ENCODE measurements around the gene SUMO1.
"Not testable (repeated sequence)": the region's sequence is repeated elsewhere in the genome, so short reads cannot be mapped to it uniquely, and the experiment has no call there.

SUMO1 gene

GRCh38 chr2:202249521-202250253 lies 11.3 kb upstream of the SUMO1 start:
- Histone ChIP-seq H3K36me3 (ENCODE audit: control insufficient read depth, insufficient read depth, low read length) (no peaks in the 10 kb centered on the region), H3K4me1 (ENCODE audit: control insufficient read depth, insufficient read depth, low read length) (no peaks in the 10 kb centered on the region), H3K27ac (ENCODE audit: low read depth, low read length) (no peak overlapping the region), H3K4me3 (ENCODE audit: low read length) (no peak overlapping the region), H3K27me3 (ENCODE audit: control insufficient read depth, insufficient read depth, low read length) (no peaks in the 10 kb centered on the region), H3K9ac (ENCODE audit: low read length) (no peak overlapping the region)

- not testable (repeated sequence) for H3K36me3 ChIP-seq (ENCODE audit: control insufficient read depth, insufficient read depth, low read length); H3K27ac ChIP-seq (ENCODE audit: low read depth, low read length); H3K4me1 ChIP-seq (ENCODE audit: control insufficient read depth, insufficient read depth, low read length); H3K4me3 ChIP-seq (ENCODE audit: low read length); H3K27me3 ChIP-seq (ENCODE audit: control insufficient read depth, insufficient read depth, low read length); H3K9ac ChIP-seq (ENCODE audit: low read length)
Measured at GRCh38 chr2:202247710-202248109, 9.3 kb upstream of the SUMO1 start.

- H3K27ac ChIP-seq (ENCODE audit: low read depth, low read length), result peak overlapping the region; percentile 93
- H3K4me3 ChIP-seq (ENCODE audit: low read length), result peak overlapping the region; percentile 87
- peak overlapping the region; percentile 76 for H3K9ac ChIP-seq (ENCODE audit: low read length)
- peaks cover 7% of the 10 kb centered on the region for H3K4me1 ChIP-seq (ENCODE audit: control insufficient read depth, insufficient read depth, low read length)
- no peaks in the 10 kb centered on the region for H3K27me3 ChIP-seq (ENCODE audit: control insufficient read depth, insufficient read depth, low read length)
- peaks cover 4% of the 10 kb centered on the region for H3K36me3 ChIP-seq (ENCODE audit: control insufficient read depth, insufficient read depth, low read length)
Measured at GRCh38 chr2:202237787-202238233, 587 bp downstream of the SUMO1 start.

GRCh38 chr2:202221873-202222272 lies 16.5 kb downstream of the SUMO1 start:
- Histone ChIP-seq H3K4me3 (ENCODE audit: low read length) (no peak overlapping the region), H3K36me3 (ENCODE audit: control insufficient read depth, insufficient read depth, low read length) (peaks cover 2% of the 10 kb centered on the region), H3K4me1 (ENCODE audit: control insufficient read depth, insufficient read depth, low read length) (peaks cover 3% of the 10 kb centered on the region), H3K9ac (ENCODE audit: low read length) (no peak overlapping the region), H3K27me3 (ENCODE audit: control insufficient read depth, insufficient read depth, low read length) (no peaks in the 10 kb centered on the region), H3K27ac (ENCODE audit: low read depth, low read length) (no peak overlapping the region)

GRCh38 chr2:202215179-202215578 lies 23.2 kb downstream of the SUMO1 start:
- Histone ChIP-seq H3K36me3 (ENCODE audit: control insufficient read depth, insufficient read depth, low read length) (no peaks in the 10 kb centered on the region), H3K4me1 (ENCODE audit: control insufficient read depth, insufficient read depth, low read length) (no peaks in the 10 kb centered on the region), H3K27me3 (ENCODE audit: control insufficient read depth, insufficient read depth, low read length) (no peaks in the 10 kb centered on the region), H3K9ac (ENCODE audit: low read length) (no peak overlapping the region), H3K27ac (ENCODE audit: low read depth, low read length) (no peak overlapping the region), H3K4me3 (ENCODE audit: low read length) (no peak overlapping the region)

GRCh38 chr2:202208526-202208925 lies 29.9 kb downstream of the SUMO1 start:
- H3K9ac ChIP-seq (ENCODE audit: low read length), result no peak overlapping the region
- no peaks in the 10 kb centered on the region for H3K4me1 ChIP-seq (ENCODE audit: control insufficient read depth, insufficient read depth, low read length)
- no peak overlapping the region for H3K4me3 ChIP-seq (ENCODE audit: low read length)
- no peaks in the 10 kb centered on the region for H3K36me3 ChIP-seq (ENCODE audit: control insufficient read depth, insufficient read depth, low read length)
- H3K27ac ChIP-seq (ENCODE audit: low read depth, low read length), result no peak overlapping the region
- no peaks in the 10 kb centered on the region for H3K27me3 ChIP-seq (ENCODE audit: control insufficient read depth, insufficient read depth, low read length)

GRCh38 chr2:202204855-202205254 lies 33.5 kb downstream of the SUMO1 start:
- Histone ChIP-seq H3K27me3 (ENCODE audit: control insufficient read depth, insufficient read depth, low read length) (no peaks in the 10 kb centered on the region), H3K4me3 (ENCODE audit: low read length) (no peak overlapping the region), H3K36me3 (ENCODE audit: control insufficient read depth, insufficient read depth, low read length) (no peaks in the 10 kb centered on the region), H3K4me1 (ENCODE audit: control insufficient read depth, insufficient read depth, low read length) (no peaks in the 10 kb centered on the region), H3K9ac (ENCODE audit: low read length) (no peak overlapping the region), H3K27ac (ENCODE audit: low read depth, low read length) (no peak overlapping the region)

GRCh38 chr2:202203348-202203747 lies 35.0 kb downstream of the SUMO1 start:
- Histone ChIP-seq H3K27me3 (ENCODE audit: control insufficient read depth, insufficient read depth, low read length) (no peaks in the 10 kb centered on the region), H3K27ac (ENCODE audit: low read depth, low read length) (no peak overlapping the region), H3K4me3 (ENCODE audit: low read length) (no peak overlapping the region), H3K36me3 (ENCODE audit: control insufficient read depth, insufficient read depth, low read length) (no peaks in the 10 kb centered on the region), H3K9ac (ENCODE audit: low read length) (no peak overlapping the region), H3K4me1 (ENCODE audit: control insufficient read depth, insufficient read depth, low read length) (no peaks in the 10 kb centered on the region)

- no peak overlapping the region for H3K27ac ChIP-seq (ENCODE audit: low read depth, low read length)
- no peaks in the 10 kb centered on the region for H3K36me3 ChIP-seq (ENCODE audit: control insufficient read depth, insufficient read depth, low read length)
- H3K4me1 ChIP-seq (ENCODE audit: control insufficient read depth, insufficient read depth, low read length), result no peaks in the 10 kb centered on the region
- no peak overlapping the region for H3K4me3 ChIP-seq (ENCODE audit: low read length)
- H3K9ac ChIP-seq (ENCODE audit: low read length), result no peak overlapping the region
- no peaks in the 10 kb centered on the region for H3K27me3 ChIP-seq (ENCODE audit: control insufficient read depth, insufficient read depth, low read length)
Measured at GRCh38 chr2:202201220-202202160, 36.9 kb downstream of the SUMO1 start.

- H3K27ac ChIP-seq (ENCODE audit: low read depth, low read length), result no peak overlapping the region
- H3K36me3 ChIP-seq (ENCODE audit: control insufficient read depth, insufficient read depth, low read length), result no peaks in the 10 kb centered on the region
- H3K4me1 ChIP-seq (ENCODE audit: control insufficient read depth, insufficient read depth, low read length), result no peaks in the 10 kb centered on the region
- H3K9ac ChIP-seq (ENCODE audit: low read length), result no peak overlapping the region
- no peak overlapping the region for H3K4me3 ChIP-seq (ENCODE audit: low read length)
- no peaks in the 10 kb centered on the region for H3K27me3 ChIP-seq (ENCODE audit: control insufficient read depth, insufficient read depth, low read length)
Measured at GRCh38 chr2:202196727-202197126, 41.7 kb downstream of the SUMO1 start.

- no peaks in the 10 kb centered on the region for H3K4me1 ChIP-seq (ENCODE audit: control insufficient read depth, insufficient read depth, low read length)
- no peaks in the 10 kb centered on the region for H3K27me3 ChIP-seq (ENCODE audit: control insufficient read depth, insufficient read depth, low read length)
- no peak overlapping the region for H3K9ac ChIP-seq (ENCODE audit: low read length)
- no peak overlapping the region for H3K4me3 ChIP-seq (ENCODE audit: low read length)
- no peak overlapping the region for H3K27ac ChIP-seq (ENCODE audit: low read depth, low read length)
- no peaks in the 10 kb centered on the region for H3K36me3 ChIP-seq (ENCODE audit: control insufficient read depth, insufficient read depth, low read length)
Measured at GRCh38 chr2:202194418-202194817, 44.0 kb downstream of the SUMO1 start.

- H3K9ac ChIP-seq (ENCODE audit: low read length), result no peak overlapping the region
- no peak overlapping the region for H3K4me3 ChIP-seq (ENCODE audit: low read length)
- H3K4me1 ChIP-seq (ENCODE audit: control insufficient read depth, insufficient read depth, low read length), result no peaks in the 10 kb centered on the region
- no peaks in the 10 kb centered on the region for H3K27me3 ChIP-seq (ENCODE audit: control insufficient read depth, insufficient read depth, low read length)
- no peak overlapping the region for H3K27ac ChIP-seq (ENCODE audit: low read depth, low read length)
- no peaks in the 10 kb centered on the region for H3K36me3 ChIP-seq (ENCODE audit: control insufficient read depth, insufficient read depth, low read length)
Measured at GRCh38 chr2:202193881-202194353, 44.5 kb downstream of the SUMO1 start.
